ENCODE results near the gene SHROOM3. TPM values are rescaled to one million over a fixed set of nuclear protein-coding genes. Genes with fewer than 3 reads are reported as not detected.
A peak's percentile ranks its signal among the peaks of the same experiment; 100 is the strongest.

Gene SHROOM3
- total RNA-seq, 1 experiment from 2014 or later = 27.6 TPM

- H3T11ph ChIP-seq (ENCODE audit: low read length) = no peak overlapping the region
- H3K27me3 Mint-ChIP-seq (ENCODE audit: low read depth) = no peaks in the 10 kb centered on the region; the same call in 1 of the 2 replicates
- no peak overlapping the region for H4K91ac ChIP-seq (ENCODE audit: insufficient read length, low read depth, low read length)
- H3K14ac ChIP-seq (ENCODE audit: insufficient read depth, low read length) = no peak overlapping the region
- H3K79me2 ChIP-seq (ENCODE audit: insufficient read depth, low read length) = no peaks in the 10 kb centered on the region
- no peak overlapping the region for H2AFZ ChIP-seq (ENCODE audit: low read length)
- H3K23ac ChIP-seq (ENCODE audit: insufficient read length, low read depth, low read length) = no peak overlapping the region
- H3K36me3 Mint-ChIP-seq (ENCODE audit: insufficient read depth in 1 of 3, low read depth in 3 of 3) = no peaks in the 10 kb centered on the region
- no peaks in the 10 kb centered on the region for H4K20me1 ChIP-seq (ENCODE audit: control insufficient read depth, insufficient read depth, insufficient read length)
- H3K4me2 ChIP-seq (ENCODE audit: insufficient read depth, insufficient read length, low read length) = no peak overlapping the region
- no peak overlapping the region for H2BK15ac ChIP-seq (ENCODE audit: low read depth, low read length)
- H3K4me1 ChIP-seq (ENCODE audit: insufficient read depth, low read length) = peaks cover 8% of the 10 kb centered on the region
- no peak overlapping the region for H3K27ac ChIP-seq (ENCODE audit: insufficient read length, low read depth, low read length)
- WGBS (ENCODE audit: extremely low coverage, insufficient read length, low lambda C conversion rate) = no CpG with 5 or more reads among the region's 5 CpGs
- no peaks in the 10 kb centered on the region for H3K27me3 ChIP-seq (ENCODE audit: insufficient read depth, low read length)
- H3K18ac ChIP-seq (ENCODE audit: insufficient read length, low read depth, low read length) = no peak overlapping the region
- no peaks in the 10 kb centered on the region for H3K9me3 ChIP-seq (ENCODE audit: control insufficient read depth, low read depth, low read length)
- H3K27ac Mint-ChIP-seq = peak overlapping the region in 1 of 3 experiments; percentile 17; a peak in 3 of 7 replicates
- H4K8ac ChIP-seq (replicated peaks; ENCODE audit: insufficient read length, low read depth, low read length) = no peak overlapping the region
- H3K9ac ChIP-seq (ENCODE audit: extremely low read depth, insufficient read length, low read length) = no peak overlapping the region
- H4K5ac ChIP-seq (ENCODE audit: insufficient read length, low read depth, low read length) = no peak overlapping the region
- no peak overlapping the region for H3K56ac ChIP-seq (ENCODE audit: insufficient read length, low read depth, low read length)
- peaks cover 23 to 42% of the 10 kb centered on the region in 2 experiments for H3K4me1 Mint-ChIP-seq
- no peaks in the 10 kb centered on the region for H3K79me1 ChIP-seq (ENCODE audit: insufficient read depth, low read depth, low read length, poor library complexity, severe bottlenecking)
- H2BK120ac ChIP-seq (ENCODE audit: low read depth, low read length, poor library complexity, severe bottlenecking) = no peak overlapping the region
- no peak overlapping the region for H2BK20ac ChIP-seq (ENCODE audit: low read depth, low read length, poor library complexity, severe bottlenecking)
- H2BK5ac ChIP-seq (ENCODE audit: insufficient read length, low read length) = no peak overlapping the region
- no peak overlapping the region for H2BK12ac ChIP-seq (ENCODE audit: insufficient read length, low read depth, low read length)
- no peak for DNase-seq
- H3K23me2 ChIP-seq (ENCODE audit: insufficient read length, low read depth, low read length, poor library complexity, severe bottlenecking) = no peaks in the 10 kb centered on the region
- H2AK5ac ChIP-seq (ENCODE audit: insufficient read length, low read length) = no peak overlapping the region
- no peak overlapping the region for H3K4me3 Mint-ChIP-seq
- TF ChIP-seq, protein P1, sequence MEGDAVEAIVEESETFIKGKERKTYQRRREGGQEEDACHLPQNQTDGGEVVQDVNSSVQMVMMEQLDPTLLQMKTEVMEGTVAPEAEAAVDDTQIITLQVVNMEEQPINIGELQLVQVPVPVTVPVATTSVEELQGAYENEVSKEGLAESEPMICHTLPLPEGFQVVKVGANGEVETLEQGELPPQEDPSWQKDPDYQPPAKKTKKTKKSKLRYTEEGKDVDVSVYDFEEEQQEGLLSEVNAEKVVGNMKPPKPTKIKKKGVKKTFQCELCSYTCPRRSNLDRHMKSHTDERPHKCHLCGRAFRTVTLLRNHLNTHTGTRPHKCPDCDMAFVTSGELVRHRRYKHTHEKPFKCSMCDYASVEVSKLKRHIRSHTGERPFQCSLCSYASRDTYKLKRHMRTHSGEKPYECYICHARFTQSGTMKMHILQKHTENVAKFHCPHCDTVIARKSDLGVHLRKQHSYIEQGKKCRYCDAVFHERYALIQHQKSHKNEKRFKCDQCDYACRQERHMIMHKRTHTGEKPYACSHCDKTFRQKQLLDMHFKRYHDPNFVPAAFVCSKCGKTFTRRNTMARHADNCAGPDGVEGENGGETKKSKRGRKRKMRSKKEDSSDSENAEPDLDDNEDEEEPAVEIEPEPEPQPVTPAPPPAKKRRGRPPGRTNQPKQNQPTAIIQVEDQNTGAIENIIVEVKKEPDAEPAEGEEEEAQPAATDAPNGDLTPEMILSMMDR (conservative IDR thresholded peaks at IDR 0.05) = no peak
- H3K9me3 Mint-ChIP-seq = no peaks in the 10 kb centered on the region
- no peak overlapping the region for H3K4ac ChIP-seq (ENCODE audit: low read depth, low read length)
These were observed 133.2 kb downstream of the SHROOM3 start for GRCh38 chr4:76568262-76568661.
